Measurements from ENCODE around the gene SESN1.
"Not testable (repeated sequence)": the region's sequence is repeated elsewhere in the genome, so short reads cannot be mapped to it uniquely, and the experiment has no call there.

The SESN1 gene

DNA sequence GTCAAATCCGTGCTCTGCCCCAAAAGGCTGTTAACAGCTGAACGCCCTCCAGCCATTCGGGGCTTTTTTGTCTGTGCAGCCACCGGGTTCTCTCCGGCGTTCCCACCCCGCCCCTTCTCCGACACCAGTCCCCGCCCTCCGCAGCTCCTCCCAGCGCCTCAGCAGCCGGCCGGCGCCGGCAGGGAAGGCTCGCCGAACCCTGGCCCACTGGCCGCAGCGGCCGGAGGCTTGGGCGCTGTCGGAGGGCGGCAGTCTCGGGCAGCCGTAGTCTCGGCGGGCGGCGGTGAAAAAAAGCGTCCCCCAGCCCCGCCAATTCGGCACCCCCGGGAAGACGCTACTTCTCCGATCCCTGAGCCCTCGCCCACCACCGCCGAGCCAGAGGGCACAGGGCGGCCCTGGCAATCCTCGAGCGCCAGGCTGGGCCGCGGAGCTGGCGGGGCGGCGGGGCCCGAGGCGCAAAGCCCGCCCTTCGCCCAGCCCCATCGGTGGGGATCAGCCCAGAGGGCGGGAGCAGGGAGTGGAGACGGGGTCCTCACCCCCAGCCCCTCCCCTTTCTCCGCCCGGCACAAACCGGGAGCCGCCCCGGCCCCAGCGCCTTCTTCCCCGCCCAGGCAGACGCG, at the start of gene SESN1:
TSS of gene SESN1 (minus strand) at position 431 of the 620 bp plus-strand sequence. CDS start 773 bp downstream, outside the sequence.
- DNase-seq (ENCODE audit: low read depth in 2 of 2): peak; percentile 76 to 88

DNA sequence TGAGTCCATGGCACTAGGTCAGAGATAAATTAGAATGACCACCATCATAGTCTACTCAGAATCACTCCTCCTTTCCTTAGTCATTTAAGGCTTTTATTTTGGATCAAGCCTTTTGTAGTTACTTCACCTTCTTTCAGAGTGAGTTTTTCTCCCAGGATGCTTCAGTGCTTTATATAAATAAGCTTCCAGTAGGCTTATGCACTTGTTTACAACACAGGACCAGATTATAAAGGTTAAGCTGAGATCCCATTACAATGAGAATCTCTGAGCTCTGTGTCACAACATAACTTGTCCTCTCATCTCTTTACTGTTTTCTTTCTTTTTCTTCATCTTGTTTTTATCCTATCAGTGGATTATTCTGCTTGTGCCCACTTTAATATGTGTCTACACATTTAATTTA, 48.5 kb upstream of the SESN1 start:
- no peak for DNase-seq (ENCODE audit: low read depth in 2 of 2)

DNA sequence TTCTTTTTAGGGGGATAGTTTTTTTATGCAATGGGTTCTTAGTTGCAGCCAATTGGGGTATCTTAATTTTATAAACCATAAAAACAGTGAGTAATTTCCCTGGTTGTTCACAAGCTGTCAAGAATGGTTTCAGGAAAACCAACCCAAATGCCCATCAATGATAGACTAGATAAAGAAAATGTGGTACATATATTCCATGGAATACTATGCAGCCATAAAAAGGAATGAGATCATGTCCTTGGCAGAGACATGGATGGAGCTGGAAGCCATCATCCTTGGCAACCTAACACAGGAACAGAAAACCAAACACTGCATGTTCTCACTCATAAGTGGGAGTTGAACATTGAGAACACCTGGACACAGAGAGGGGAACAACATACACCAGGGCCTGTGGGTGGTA, 47.4 kb upstream of the SESN1 start:
- not testable (repeated sequence) for DNase-seq (ENCODE audit: low read depth in 2 of 2)

DNA sequence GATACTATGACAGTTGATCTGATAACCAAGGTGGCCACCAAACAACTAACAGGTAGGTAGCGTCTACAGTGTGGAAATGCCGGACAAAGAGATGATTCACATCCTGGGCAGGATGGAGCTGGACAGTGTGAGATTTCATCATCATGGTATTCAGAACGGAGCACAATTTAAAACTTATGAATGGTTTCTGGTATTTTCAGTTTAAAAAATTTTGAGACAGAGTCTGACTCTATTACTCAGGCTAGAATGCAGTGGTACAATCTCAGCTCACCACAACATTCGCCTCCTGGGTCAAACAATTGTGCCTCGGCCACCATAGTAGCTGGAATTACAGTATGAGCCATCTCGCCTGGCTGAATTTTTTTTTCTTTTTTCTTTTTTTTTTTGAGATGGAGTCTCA, 44.5 kb upstream of the SESN1 start:
- DNase-seq (ENCODE audit: low read depth in 2 of 2): no peak

DNA sequence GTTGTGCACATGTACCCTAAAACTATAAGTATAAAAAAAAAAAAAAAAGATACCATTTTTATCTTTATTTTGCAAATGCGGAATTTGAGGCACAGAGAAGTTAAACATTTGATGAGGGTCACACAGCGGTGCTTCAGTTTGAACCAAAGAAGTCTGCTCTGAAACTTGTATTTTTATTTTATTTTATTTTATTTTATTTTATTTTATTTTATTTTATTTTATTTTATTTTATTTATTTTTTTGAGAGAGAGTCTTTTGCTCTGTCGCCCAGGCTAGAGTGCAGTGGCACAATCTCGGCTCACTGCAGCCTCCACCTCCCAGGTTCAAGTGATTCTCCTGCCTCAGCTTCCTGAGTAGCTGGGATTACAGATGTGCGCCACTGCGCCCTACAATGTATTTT, 41.9 kb upstream of the SESN1 start:
- not testable (repeated sequence) for DNase-seq (ENCODE audit: low read depth in 2 of 2)

DNA sequence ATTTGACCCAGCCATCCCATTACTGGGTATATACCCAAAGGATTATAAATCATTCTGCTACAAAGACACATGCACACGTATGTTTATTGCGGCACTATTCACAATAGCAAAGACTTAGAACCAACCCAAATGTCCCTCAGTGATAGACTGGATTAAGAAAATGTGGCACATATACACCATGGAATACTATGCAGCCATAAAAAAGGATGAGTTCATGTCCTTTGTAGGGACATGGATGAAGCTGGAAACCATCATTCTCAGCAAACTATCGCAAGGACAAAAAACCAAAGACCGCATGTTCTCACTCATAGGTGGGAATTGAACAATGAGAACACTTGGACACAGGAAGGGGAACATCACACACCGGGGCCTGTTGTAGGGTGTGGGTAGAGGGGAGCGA, 41.4 kb upstream of the SESN1 start:
- DNase-seq (ENCODE audit: low read depth in 2 of 2): not testable (repeated sequence)

DNA sequence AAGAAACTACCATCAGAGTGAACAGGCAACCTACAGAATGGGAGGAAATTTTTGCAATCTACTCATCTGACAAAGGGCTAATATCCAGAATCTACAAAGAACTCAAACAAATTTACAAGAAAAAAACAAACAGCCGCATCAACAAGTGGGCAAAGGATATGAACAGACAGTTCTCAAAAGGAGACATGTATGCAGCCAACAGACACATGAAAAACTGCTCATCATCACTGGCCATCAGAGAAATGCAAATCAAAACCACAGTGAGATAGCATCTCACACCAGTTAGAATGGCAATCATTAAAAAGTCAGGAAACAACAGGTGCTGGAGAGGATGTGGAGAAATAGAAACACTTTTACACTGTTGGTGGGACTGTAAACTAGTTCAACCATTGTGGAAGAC, 41.0 kb upstream of the SESN1 start:
- DNase-seq (ENCODE audit: low read depth in 2 of 2): not testable (repeated sequence)

DNA sequence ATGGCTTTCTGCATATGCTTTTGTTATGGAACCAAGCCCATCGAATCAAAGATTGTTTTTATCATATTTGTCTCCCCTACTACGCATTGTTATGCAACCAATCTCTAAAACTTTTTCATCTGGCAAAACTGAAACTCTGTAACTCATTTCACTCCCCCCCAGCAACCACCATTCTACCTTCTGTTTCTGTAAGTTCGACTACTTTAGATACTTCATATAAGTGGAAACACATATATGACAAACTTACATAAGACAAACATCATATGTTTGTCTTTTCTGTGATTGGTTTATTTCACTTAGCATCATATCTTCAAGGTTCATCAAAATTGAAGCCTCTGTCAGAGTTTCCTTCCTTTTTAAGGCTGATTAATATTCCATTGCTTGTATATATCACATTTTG, 35.4 kb upstream of the SESN1 start:
- DNase-seq (ENCODE audit: low read depth in 2 of 2): no peak

DNA sequence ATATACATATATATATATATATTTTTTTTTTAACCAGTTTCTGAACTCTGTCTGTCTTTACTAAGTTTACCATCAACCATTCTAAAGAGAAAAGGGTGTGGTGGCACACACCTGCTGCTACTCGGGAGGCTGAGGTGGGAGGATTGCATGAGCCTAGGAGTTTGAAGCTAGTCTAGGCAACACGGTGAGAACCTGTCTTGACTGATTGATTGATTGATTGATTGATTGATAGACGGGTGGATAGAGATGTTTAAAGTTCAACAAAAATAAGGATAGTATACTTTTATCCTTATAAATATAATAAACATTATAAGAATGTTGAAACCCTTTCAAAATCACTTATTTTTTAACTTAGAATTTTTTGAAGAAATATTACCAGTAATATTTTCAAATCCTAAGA, 30.9 kb upstream of the SESN1 start:
- DNase-seq (ENCODE audit: low read depth in 2 of 2): no peak

DNA sequence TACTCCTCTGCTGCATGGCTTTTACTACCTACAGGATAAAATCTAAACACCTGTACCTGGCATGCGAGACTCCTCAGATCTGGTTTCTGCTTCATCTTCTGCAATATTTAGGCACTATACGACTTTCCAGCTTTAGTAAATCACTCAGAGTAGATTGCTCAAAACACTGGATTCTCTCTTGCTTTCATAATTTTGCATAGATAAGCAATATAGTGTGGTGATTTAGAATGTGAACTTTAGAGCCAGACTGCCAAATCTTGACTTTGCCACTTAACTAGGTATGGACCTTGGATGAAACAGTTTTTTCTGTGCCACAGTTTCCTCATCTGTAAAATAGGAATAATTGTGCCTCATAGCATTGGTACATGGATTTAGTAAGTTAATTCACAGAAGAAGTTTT, 29.6 kb upstream of the SESN1 start:
- no peak for DNase-seq (ENCODE audit: low read depth in 2 of 2)

DNA sequence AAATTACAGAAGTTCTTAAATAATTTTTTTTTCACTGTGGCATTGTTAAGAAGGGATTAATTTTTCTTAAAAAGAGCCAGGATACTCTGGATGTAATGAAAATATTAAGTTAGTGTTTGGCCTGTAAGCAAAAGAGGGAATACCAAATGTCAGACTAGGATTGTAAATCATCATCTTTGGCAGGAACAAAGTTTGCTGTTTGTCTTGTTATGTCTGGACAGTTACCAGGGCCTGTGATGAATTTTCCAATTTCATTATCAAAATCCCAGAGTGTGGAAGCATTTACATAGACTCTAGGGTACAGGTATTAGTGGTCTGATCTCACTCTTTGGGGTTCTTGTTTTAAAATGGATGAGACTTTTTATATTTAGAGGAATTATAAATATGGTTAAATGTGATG, 26.8 kb upstream of the SESN1 start:
- no peak for DNase-seq (ENCODE audit: low read depth in 2 of 2)

DNA sequence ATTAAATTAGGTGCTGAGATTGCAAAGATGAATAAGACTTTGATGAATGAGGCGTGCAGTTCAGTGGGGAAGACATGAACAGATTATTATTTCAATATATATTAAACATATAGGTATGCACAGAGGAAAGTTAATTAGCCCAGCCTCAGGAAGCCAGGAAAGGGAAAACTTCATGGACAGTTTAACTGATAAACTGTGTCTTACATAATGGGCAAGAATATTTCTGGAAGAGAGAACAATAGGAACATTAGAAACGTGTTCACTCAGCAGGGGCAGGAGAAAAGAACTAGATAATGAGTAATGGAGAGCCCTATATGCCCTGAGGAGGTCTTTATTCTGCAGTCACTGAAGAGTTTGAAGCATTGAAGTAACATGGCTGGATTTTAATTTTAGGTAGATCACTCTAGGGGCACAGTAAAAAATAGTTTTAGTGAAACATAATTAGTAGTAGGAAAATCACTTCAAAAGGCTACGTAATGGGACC, 24.3 kb upstream of the SESN1 start:
- no peak for DNase-seq (ENCODE audit: low read depth in 2 of 2)

DNA sequence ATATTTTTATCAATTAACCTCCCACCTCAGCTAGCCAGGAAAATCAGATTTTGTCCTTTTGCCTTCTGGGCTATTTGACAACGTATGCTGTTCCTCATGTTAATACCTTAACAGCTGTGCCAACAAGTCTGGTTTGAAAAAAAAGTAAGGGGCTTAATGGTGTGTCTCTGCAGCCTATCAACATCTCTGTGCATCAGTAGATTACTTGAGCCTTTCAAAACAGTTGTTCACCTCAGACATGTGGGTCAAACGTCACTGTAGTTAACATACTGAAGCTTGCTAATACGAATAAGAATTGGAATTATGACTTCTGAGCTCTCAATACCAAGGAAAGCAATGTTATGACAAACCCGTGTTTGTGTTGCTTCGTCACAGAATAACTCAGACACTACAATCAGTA, 23.7 kb upstream of the SESN1 start:
- no peak for DNase-seq (ENCODE audit: low read depth in 2 of 2)

DNA sequence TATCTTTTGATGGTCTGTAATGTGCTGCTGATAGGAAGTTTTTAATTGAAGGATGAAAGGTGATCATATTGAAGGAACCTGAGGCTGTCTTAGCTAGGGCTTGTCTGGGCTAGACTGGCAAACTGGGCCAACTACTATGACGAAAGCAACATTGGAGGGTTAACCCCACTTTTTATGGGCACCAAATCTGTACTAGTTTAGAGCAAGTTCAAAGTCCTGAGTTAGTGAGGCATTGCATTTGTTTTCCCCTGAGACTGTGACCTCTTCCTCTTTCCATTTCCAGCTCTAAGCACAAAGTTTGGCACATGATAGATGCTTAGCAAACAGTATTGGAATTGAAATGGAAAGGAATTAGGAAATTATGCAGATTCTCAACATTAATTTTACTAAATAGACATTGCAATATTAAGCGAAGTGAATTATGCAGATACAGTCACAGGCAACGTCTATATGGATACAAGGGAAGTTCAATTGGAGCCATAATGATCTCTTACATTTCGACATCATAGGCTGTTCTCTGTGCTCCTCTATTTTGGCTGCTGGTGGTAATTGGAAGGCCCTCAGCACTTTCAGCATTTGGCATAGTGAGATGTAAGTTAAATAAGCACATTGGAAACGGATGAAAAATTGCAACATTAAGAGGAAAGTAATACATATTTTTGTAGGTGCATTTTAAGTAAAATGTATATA, 22.8 kb upstream of the SESN1 start:
- DNase-seq (ENCODE audit: low read depth in 2 of 2): no peak

DNA sequence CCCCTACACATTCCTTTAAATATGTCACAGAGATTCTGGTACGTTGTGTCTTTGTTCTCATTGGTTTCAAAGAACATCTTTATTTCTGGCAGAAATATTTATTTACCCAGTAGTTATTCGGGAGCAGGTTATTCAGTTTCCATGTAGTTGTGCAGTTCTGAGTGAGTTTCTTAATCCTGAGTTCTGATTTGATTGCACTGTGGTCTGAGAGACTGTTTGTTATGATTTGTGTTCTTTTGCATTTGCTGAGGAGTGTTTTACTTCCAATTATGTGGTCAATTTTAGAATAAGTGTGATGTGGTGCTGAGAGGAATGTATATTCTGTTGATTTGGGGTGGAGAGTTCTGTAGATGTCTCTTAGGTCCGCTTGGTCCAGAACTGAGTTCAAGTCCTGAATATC, 18.0 kb upstream of the SESN1 start:
- DNase-seq (ENCODE audit: low read depth in 2 of 2): not testable (repeated sequence)

DNA sequence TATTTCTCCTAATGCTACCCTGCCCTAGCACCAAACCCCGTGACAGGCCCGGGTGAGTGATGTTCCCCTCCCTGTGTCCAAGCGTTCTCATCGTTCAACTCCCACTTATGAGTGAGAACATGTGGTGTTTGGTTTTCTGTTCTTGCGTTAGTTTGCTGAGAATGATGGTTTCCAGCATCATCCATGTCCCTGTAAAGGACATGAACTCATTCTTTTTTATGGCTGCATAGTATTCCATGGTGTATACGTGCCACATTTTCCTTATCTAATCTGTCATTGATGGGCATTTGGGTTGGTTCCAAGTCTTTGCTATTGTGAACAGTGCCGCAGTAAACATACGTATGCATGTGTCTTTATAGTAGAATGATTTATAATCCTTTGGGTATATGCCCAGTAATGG, 15.0 kb upstream of the SESN1 start:
- not testable (repeated sequence) for DNase-seq (ENCODE audit: low read depth in 2 of 2)

DNA sequence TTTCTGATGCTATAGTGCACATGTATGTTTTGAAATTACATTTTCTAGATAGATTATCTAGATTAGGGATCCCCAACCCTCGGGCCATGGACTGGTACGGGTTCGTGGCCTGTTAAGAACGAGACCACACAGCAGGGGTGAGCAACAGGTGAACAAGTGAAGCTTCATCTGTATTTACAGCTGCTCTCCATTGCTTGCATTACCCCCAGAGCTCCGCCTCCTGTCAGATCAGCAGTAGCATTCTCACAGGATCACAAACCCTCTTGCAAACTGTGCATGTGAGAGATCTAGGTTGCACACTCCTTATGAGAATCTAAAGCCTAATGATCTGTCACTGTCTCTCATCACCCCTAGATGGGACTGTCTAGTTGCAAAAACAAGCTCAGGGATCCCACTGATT, 11.0 kb upstream of the SESN1 start:
- DNase-seq (ENCODE audit: low read depth in 2 of 2): no peak

DNA sequence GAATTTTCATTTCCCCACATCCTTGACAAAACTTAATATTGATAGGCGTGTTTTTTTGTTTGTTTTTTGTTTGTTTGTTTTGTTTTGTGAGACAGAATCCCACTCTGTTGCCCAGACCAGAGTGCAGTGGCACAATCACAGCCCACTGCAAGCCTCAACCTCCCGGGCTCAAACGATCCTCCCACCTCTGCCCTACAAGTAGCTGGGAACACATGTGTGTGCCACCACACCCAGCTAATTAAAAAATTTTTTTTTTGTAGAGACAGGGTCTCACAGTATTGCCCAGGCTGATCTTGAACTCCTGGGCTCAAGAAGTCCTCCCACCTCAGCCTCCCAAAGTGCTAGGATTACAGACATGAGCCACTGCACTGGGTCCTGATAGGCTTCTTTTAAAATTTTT, 9.9 kb upstream of the SESN1 start:
- no peak for DNase-seq (ENCODE audit: low read depth in 2 of 2)

DNA sequence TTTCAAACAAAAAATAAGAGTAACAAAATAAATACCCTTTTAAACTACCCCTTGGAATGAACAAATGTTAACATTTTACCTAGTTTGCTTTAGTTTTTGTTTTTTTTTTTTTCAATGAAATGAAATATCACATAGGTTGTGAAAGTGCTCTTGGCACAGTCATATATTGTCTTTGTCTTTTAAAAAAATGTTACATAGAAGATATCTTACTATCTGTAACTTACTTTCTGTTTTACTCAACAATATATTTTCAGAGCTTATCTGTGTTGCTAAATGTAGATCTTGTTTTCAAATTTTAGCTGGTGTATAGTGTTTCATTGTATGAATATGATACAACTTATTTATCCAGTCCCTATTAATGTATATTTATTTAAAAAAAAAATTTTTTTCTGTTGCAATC, 9.3 kb upstream of the SESN1 start:
- no peak for DNase-seq (ENCODE audit: low read depth in 2 of 2)

DNA sequence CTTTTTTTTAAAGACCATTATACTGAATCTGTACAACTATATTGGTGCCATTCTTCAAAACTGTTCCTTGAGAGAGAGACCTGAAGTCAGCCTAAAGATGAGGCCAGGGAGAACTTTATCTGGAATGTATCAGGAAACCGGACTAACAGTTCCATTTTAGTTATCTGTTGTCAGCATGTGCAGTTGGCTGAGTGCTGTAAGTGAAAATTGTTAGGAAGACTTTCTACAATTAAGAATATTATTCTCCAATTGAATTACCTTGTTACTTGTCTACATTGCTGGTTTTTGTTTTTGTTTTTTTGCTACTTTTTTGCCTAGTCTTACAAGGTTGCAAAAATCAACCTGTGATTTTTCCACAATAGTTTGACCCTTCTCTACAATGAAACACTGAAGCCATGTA, 8.1 kb upstream of the SESN1 start:
- DNase-seq (ENCODE audit: low read depth in 2 of 2): no peak

DNA sequence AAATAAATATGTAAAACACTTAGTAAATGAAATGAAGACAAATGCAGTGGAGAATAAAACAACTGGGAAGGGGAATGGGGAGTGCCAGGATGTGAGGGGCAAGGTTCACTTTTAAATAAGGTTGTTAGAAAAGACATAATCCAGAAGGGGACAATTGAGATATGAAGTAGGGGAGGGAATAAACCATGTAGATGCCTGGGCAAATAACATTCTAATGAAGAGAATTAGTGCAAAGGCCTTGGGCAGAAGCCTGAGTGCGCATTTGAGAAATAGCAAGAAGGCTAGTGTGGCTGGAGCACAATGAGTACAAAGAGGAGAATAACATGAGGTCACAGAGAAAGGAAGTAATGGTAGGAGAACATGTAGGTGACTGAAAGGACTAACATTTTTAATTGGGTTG, 3.0 kb upstream of the SESN1 start:
- DNase-seq (ENCODE audit: low read depth in 2 of 2): no peak

DNA sequence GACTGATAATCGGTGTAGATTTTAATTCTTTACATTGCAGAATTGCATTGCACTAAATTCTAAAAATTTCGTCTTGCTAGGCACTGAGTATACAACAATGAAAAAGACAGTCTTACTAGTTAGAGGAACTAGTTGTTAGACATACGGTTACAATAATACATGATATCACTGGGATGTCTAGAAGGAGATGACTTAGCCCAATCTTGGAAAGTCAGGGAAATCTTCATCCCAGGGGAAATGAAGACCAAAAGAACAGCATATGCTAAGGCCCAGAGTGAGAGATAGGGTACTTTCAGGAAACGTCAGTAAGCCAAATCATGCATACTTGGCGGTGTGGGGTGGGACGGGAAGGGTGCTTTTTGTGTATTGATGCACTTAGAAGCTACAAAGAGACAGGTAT, 1.6 kb upstream of the SESN1 start:
- no peak for DNase-seq (ENCODE audit: low read depth in 2 of 2)

DNA sequence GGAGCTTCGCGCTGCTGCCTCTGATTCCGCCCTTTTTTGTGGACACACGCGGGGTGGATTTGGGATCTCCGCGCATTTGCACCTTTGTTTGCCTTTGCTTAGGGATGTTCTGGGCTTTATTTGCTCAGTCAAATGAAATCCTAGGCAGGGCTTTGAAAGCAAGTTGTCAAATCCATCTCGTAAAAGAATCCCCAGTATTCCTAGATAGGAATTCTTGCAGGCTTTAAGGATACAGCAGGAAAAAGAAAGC, 1.1 kb upstream of the SESN1 start:
- DNase-seq (ENCODE audit: low read depth in 2 of 2): no peak

Measured in activated CD4-positive, alpha-beta T cell treated with anti-CD3 and anti-CD28 coated beads for 24 hours (primary cell).